Effector memory CD4-positive, alpha-beta T cell (primary cell): ENCODE measurements around the gene DUSP2.
"Not testable (repeated sequence)": the region's sequence is repeated elsewhere in the genome, so short reads cannot be mapped to it uniquely, and the experiment has no call there.

Source experiments
- DNase-seq, 3 donors: peaks; one replicate each; pipeline ENCODE4 v3.0.0-alpha.2; 2020
- H3K27ac ChIP-seq: 2 replicates; pipeline ENCODE4 v1.7.0; 2013; ENCODE audit warnings: mild to moderate bottlenecking, low read length, moderate library complexity; ENCODE audit not compliant: insufficient read depth, poor library complexity, severe bottlenecking
- H3K27me3 ChIP-seq: replicated peaks from 2 replicates; pipeline ENCODE4 v1.7.0; 2013; ENCODE audit warnings: mild to moderate bottlenecking, low read length; ENCODE audit not compliant: insufficient read depth, control insufficient read depth, poor library complexity, severe bottlenecking
- H3K36me3 ChIP-seq: 2 replicates; pipeline ENCODE4 v1.7.0; 2013; ENCODE audit warnings: mild to moderate bottlenecking, low read length, moderate library complexity; ENCODE audit not compliant: control insufficient read depth, insufficient read depth
- H3K4me1 ChIP-seq: 2 replicates; pipeline ENCODE4 v1.7.0; 2013; ENCODE audit warnings: low read length, mild to moderate bottlenecking; ENCODE audit not compliant: control insufficient read depth, insufficient read depth, poor library complexity, severe bottlenecking
- H3K4me3 ChIP-seq: 2 replicates; pipeline ENCODE4 v1.7.0; 2013; ENCODE audit warnings: low read length, low read depth, mild to moderate bottlenecking; ENCODE audit not compliant: insufficient read depth, poor library complexity, severe bottlenecking
- H3K9me3 ChIP-seq: 2 replicates; pipeline ENCODE4 v1.7.0; 2013; ENCODE audit warnings: mild to moderate bottlenecking, low read length, moderate library complexity; ENCODE audit not compliant: control insufficient read depth

DUSP2 gene

GRCh38 chr2:96163768-96164429 lies 18.7 kb upstream of the DUSP2 start:
- H3K4me3 ChIP-seq = no peak overlapping the region
- peak in 2 of 3 donors; percentile 36 to 41 for DNase-seq
- H3K9me3 ChIP-seq = no peaks in the 10 kb centered on the region
- no peaks in the 10 kb centered on the region for H3K36me3 ChIP-seq
- H3K27ac ChIP-seq = peak overlapping the region; percentile 43
- H3K27me3 ChIP-seq = no peaks in the 10 kb centered on the region
- peaks cover 30% of the 10 kb centered on the region for H3K4me1 ChIP-seq

- Histone ChIP-seq H3K27me3 (no peaks in the 10 kb centered on the region), H3K9me3 (no peaks in the 10 kb centered on the region), H3K27ac (peak overlapping the region; percentile 43), H3K4me3 (no peak overlapping the region), H3K4me1 (peaks cover 35% of the 10 kb centered on the region), H3K36me3 (no peaks in the 10 kb centered on the region)
- DNase-seq = no peak
Observed at GRCh38 chr2:96163415-96163767, 18.2 kb upstream of the DUSP2 start.

- no peaks in the 10 kb centered on the region for H3K9me3 ChIP-seq
- no peaks in the 10 kb centered on the region for H3K36me3 ChIP-seq
- no peaks in the 10 kb centered on the region for H3K27me3 ChIP-seq
- H3K27ac ChIP-seq = no peak overlapping the region
- DNase-seq = no peak
- peaks cover 49% of the 10 kb centered on the region for H3K4me1 ChIP-seq
- no peak overlapping the region for H3K4me3 ChIP-seq
Observed at GRCh38 chr2:96161898-96162297, 16.7 kb upstream of the DUSP2 start.

GRCh38 chr2:96160366-96160765 lies 15.1 kb upstream of the DUSP2 start:
- not testable (repeated sequence) for H3K27ac ChIP-seq, H3K36me3 ChIP-seq, H3K4me3 ChIP-seq, DNase-seq, H3K9me3 ChIP-seq, H3K27me3 ChIP-seq
- peaks cover 49% of the 10 kb centered on the region for H3K4me1 ChIP-seq

- H3K4me1 ChIP-seq = peaks cover 41% of the 10 kb centered on the region
Observed at GRCh38 chr2:96159084-96159830, 14.0 kb upstream of the DUSP2 start.

GRCh38 chr2:96158554-96158940 lies 13.3 kb upstream of the DUSP2 start:
- H3K9me3 ChIP-seq = no peaks in the 10 kb centered on the region
- no peaks in the 10 kb centered on the region for H3K27me3 ChIP-seq
- H3K4me3 ChIP-seq = no peak overlapping the region
- peaks cover 34% of the 10 kb centered on the region for H3K4me1 ChIP-seq
- DNase-seq = no peak
- no peak overlapping the region for H3K27ac ChIP-seq
- no peaks in the 10 kb centered on the region for H3K36me3 ChIP-seq

More at GRCh38 chr2:96159084-96159830, 14.0 kb upstream of the DUSP2 start:
- Histone ChIP-seq H3K27me3 (no peaks in the 10 kb centered on the region), H3K9me3 (no peaks in the 10 kb centered on the region), H3K27ac (no peak overlapping the region), H3K4me3 (no peak overlapping the region), H3K36me3 (no peaks in the 10 kb centered on the region)
- DNase-seq = no peak

GRCh38 chr2:96157649-96158553 lies 12.7 kb upstream of the DUSP2 start:
- no peaks in the 10 kb centered on the region for H3K27me3 ChIP-seq
- H3K36me3 ChIP-seq = no peaks in the 10 kb centered on the region
- peaks cover 28% of the 10 kb centered on the region for H3K4me1 ChIP-seq
- no peaks in the 10 kb centered on the region for H3K9me3 ChIP-seq
- H3K4me3 ChIP-seq = peak overlapping the region; percentile 7
- no peak overlapping the region for H3K27ac ChIP-seq
- DNase-seq = peak in 2 of 3 donors; percentile 48 to 62

- Histone ChIP-seq H3K36me3 (no peaks in the 10 kb centered on the region), H3K4me3 (peak overlapping the region; percentile 7), H3K27ac (peak overlapping the region; percentile 7), H3K9me3 (no peaks in the 10 kb centered on the region), H3K4me1 (peaks cover 28% of the 10 kb centered on the region), H3K27me3 (no peaks in the 10 kb centered on the region)
- no peak for DNase-seq
Observed at GRCh38 chr2:96156926-96157648, 11.8 kb upstream of the DUSP2 start.

- Histone ChIP-seq H3K27ac (peak overlapping the region; percentile 7), H3K9me3 (no peaks in the 10 kb centered on the region), H3K4me3 (no peak overlapping the region), H3K36me3 (no peaks in the 10 kb centered on the region), H3K27me3 (no peaks in the 10 kb centered on the region), H3K4me1 (peaks cover 32% of the 10 kb centered on the region)
- no peak for DNase-seq
Observed at GRCh38 chr2:96156011-96156820, 11.0 kb upstream of the DUSP2 start.
